Neuronal stem cell (in vitro differentiated cells): ENCODE measurements around the gene NCAPD2.
"Not testable (repeated sequence)": the region's sequence is repeated elsewhere in the genome, so short reads cannot be mapped to it uniquely, and the experiment has no call there.

Experiments used
- DNase-seq: peaks from one replicate; pipeline ENCODE4 v3.0.0-alpha.2; 2013; ENCODE audit warnings: low spot score
- H2AFZ ChIP-seq: one replicate; pipeline ENCODE4 v1.6.1; 2013; ENCODE audit warnings: mild to moderate bottlenecking, low read length, inconsistent platforms
- H2AK5ac ChIP-seq: 2 replicates; pipeline ENCODE4 v1.6.1; 2013; ENCODE audit warnings: low read depth, mild to moderate bottlenecking, inconsistent platforms, low read length, moderate library complexity, mixed read lengths
- H2BK120ac ChIP-seq: 2 replicates; pipeline ENCODE4 v1.6.1; 2013; ENCODE audit warnings: low read depth, mild to moderate bottlenecking, inconsistent platforms, low read length, moderate library complexity, mixed read lengths
- H2BK12ac ChIP-seq: one replicate; pipeline ENCODE4 v1.6.1; 2013; ENCODE audit warnings: low read length, inconsistent platforms
- H2BK15ac ChIP-seq: 2 replicates; pipeline ENCODE4 v1.6.1; 2013; ENCODE audit warnings: mild to moderate bottlenecking, low read length, inconsistent platforms, mixed read lengths
- H2BK5ac ChIP-seq: one replicate; pipeline ENCODE4 v1.6.1; 2013; ENCODE audit warnings: inconsistent platforms, mild to moderate bottlenecking, low read length, moderate library complexity
- H3K14ac ChIP-seq: one replicate; pipeline ENCODE4 v1.6.1; 2013; ENCODE audit warnings: low read length, inconsistent platforms
- H3K18ac ChIP-seq: 2 replicates; pipeline ENCODE4 v1.6.1; 2013; ENCODE audit warnings: low read length, inconsistent platforms
- H3K23ac ChIP-seq: 2 replicates; pipeline ENCODE4 v1.6.1; 2013; ENCODE audit warnings: low read depth, mild to moderate bottlenecking, mixed read lengths, low read length, inconsistent platforms; ENCODE audit not compliant: poor library complexity
- H3K27ac ChIP-seq: replicated peaks from 3 replicates; pipeline ENCODE4 v1.5.1; 2013; ENCODE audit warnings: low read length, inconsistent platforms
- H3K27me3 ChIP-seq, 3 experiments: 2 replicates each; pipeline ENCODE4 v1.6.1; 2013; ENCODE audit warnings: low read length in 3 of 3, mild to moderate bottlenecking in 2 of 3, inconsistent platforms in 1 of 3, low read depth in 1 of 3, mixed read lengths in 1 of 3, moderate library complexity in 1 of 3; ENCODE audit not compliant: control insufficient read depth in 3 of 3, insufficient read depth in 3 of 3
- H3K36me3 ChIP-seq, 2 donors: replicated peaks in 1 of 2; 2 replicates each; pipeline ENCODE4 v1.6.1; 2013; ENCODE audit warnings: low read length in 2 of 2; ENCODE audit not compliant: control insufficient read depth in 2 of 2, insufficient read depth in 2 of 2
- H3K4ac ChIP-seq: 2 replicates; pipeline ENCODE4 v1.6.1; 2013; ENCODE audit warnings: inconsistent platforms, mild to moderate bottlenecking, low read length, moderate library complexity
- H3K4me1 ChIP-seq, 2 donors: 1 replicate in 1 of 2; 2 replicates in 1 of 2; pipeline ENCODE4 v1.6.1; 2013; ENCODE audit warnings: low read length in 2 of 2, low read depth in 1 of 2; ENCODE audit not compliant: control insufficient read depth in 2 of 2, insufficient read depth in 1 of 2
- H3K4me2 ChIP-seq: one replicate; pipeline ENCODE4 v1.6.1; 2013; ENCODE audit warnings: mild to moderate bottlenecking, low read length, inconsistent platforms; ENCODE audit not compliant: insufficient read depth, poor library complexity, severe bottlenecking
- H3K4me3 ChIP-seq, 2 donors: 2 replicates each; pipeline ENCODE4 v1.5.1; 2013; ENCODE audit warnings: low read length in 2 of 2, mild to moderate bottlenecking in 2 of 2, inconsistent platforms in 1 of 2, moderate library complexity in 1 of 2
- H3K79me1 ChIP-seq: one replicate; pipeline ENCODE4 v1.6.1; 2013; ENCODE audit warnings: low read depth, mild to moderate bottlenecking, inconsistent platforms, low read length, moderate library complexity
- H3K9ac ChIP-seq: one replicate; pipeline ENCODE4 v1.6.1; 2013; ENCODE audit warnings: mild to moderate bottlenecking, low read depth, low read length, inconsistent platforms; ENCODE audit not compliant: poor library complexity
- H3K9me3 ChIP-seq, 2 donors: replicated peaks in 1 of 2; 2 replicates each; pipeline versions ENCODE3 to v1.6.1; 2013; ENCODE audit warnings: low read length in 2 of 2, mild to moderate bottlenecking in 2 of 2, inconsistent platforms in 1 of 2, low read depth in 1 of 2, mixed read lengths in 1 of 2, moderate library complexity in 1 of 2; ENCODE audit not compliant: control insufficient read depth in 2 of 2, insufficient read depth in 1 of 2
- H4K8ac ChIP-seq: one replicate; pipeline ENCODE4 v1.6.1; 2013; ENCODE audit warnings: low read depth, mild to moderate bottlenecking, inconsistent platforms, low read length, moderate library complexity
- H4K91ac ChIP-seq: one replicate; pipeline ENCODE4 v1.6.1; 2013; ENCODE audit warnings: low read length, low read depth, mild to moderate bottlenecking, inconsistent platforms; ENCODE audit not compliant: poor library complexity
- WGBS, 2 donors: extraction: QIAGEN DNeasy Blood & Tissue Kit; methylation state at CpG; one replicate each; pipeline ENCODE4 v1.1.7; 2013; ENCODE audit warnings: missing lambda C conversion rate in 2 of 2, mixed read lengths in 1 of 2; ENCODE audit not compliant: insufficient read length in 2 of 2, insufficient replicate concordance in 1 of 2; ENCODE audit errors: extremely low coverage in 2 of 2; 5-methylcytosine and 5-hydroxymethylcytosine counted together

NCAPD2 gene

DNA sequence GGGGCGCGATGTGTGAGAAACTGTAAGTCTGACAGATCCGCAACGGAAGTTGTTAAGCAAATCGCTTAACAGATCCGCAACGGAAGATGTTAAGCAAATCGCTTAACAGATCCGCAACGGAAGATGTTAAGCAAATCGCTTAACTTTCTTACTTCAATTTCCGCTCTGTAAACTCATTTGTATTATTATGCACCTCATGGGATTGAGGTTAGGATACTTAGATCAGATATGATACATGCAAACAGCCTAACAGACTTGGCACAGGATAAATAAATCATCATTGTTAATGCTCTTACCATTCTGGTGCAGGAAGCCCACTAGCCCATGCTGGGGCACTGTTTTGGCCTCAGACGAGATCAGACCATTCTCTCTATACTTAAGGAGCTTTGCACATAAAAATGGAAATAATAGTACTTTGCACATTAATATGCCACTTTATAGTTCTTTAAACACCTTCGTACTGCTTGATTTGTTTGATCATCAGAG lies 399 bp downstream of the NCAPD2 start:
- Histone ChIP-seq H3K18ac (no peak overlapping the region), H3K9me3 (no peaks in the 10 kb centered on the region), H3K4me1 (peaks cover 11 to 15% of the 10 kb centered on the region in 2 donors), H2AK5ac (no peak overlapping the region), H3K27ac (peak overlapping the region; percentile 87), H4K91ac (no peak overlapping the region), H2BK5ac (no peak overlapping the region), H3K4ac (no peak overlapping the region), H3K14ac (no peak overlapping the region), H3K79me1 (peaks cover 4% of the 10 kb centered on the region), H3K27me3 (no peaks in the 10 kb centered on the region), H4K8ac (no peak overlapping the region), H2BK12ac (no peak overlapping the region), H3K4me3 (peak overlapping the region; percentile 78 to 91), H2BK120ac (no peak overlapping the region), H3K23ac (no peak overlapping the region), H3K4me2 (peak overlapping the region; percentile 68), H2BK15ac (no peak overlapping the region), H2AFZ (peak overlapping the region; percentile 70), H3K9ac (no peak overlapping the region), H3K36me3 (peaks cover 20 to 63% of the 10 kb centered on the region in 2 donors)
- no CpG with 5 or more reads among the region's 14 CpGs for WGBS, 2 donors
- no peak for DNase-seq

DNA sequence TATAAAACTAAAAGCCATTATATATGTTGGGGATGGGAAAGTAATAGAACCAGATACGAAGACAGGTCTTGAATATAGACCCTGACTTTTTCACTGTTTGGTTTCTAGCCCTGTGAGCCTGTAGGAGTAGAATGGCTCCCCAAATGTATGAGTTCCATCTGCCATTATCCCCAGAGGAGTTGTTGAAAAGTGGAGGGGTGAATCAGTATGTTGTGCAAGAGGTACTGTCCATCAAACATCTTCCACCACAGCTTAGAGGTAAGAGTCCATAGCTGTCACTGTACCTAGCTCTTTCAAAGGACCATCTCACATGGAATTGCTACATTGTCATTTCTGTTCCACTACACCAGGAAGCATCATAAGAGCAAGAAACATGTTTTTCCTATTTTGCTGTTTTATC lies 1.1 kb downstream of the NCAPD2 start:
- Histone ChIP-seq H3K36me3 (peaks cover 23 to 70% of the 10 kb centered on the region in 2 donors), H3K27me3 (no peaks in the 10 kb centered on the region), H3K23ac (no peak overlapping the region), H3K4ac (no peak overlapping the region), H3K4me3 (peak overlapping the region; percentile 20 to 78), H3K14ac (no peak overlapping the region), H3K4me2 (peak overlapping the region; percentile 38), H4K8ac (no peak overlapping the region), H3K27ac (no peak overlapping the region), H2AK5ac (no peak overlapping the region), H3K4me1 (peaks cover 11 to 15% of the 10 kb centered on the region in 2 donors), H2BK5ac (no peak overlapping the region), H4K91ac (no peak overlapping the region), H2AFZ (no peak overlapping the region), H2BK120ac (no peak overlapping the region), H3K9ac (peak overlapping the region; percentile 1), H3K9me3 (no peaks in the 10 kb centered on the region), H3K18ac (no peak overlapping the region), H2BK15ac (no peak overlapping the region), H3K79me1 (peaks cover 4% of the 10 kb centered on the region), H2BK12ac (no peak overlapping the region)
- WGBS, 2 donors = no CpG with 5 or more reads among the region's 1 CpG
- no peak for DNase-seq

DNA sequence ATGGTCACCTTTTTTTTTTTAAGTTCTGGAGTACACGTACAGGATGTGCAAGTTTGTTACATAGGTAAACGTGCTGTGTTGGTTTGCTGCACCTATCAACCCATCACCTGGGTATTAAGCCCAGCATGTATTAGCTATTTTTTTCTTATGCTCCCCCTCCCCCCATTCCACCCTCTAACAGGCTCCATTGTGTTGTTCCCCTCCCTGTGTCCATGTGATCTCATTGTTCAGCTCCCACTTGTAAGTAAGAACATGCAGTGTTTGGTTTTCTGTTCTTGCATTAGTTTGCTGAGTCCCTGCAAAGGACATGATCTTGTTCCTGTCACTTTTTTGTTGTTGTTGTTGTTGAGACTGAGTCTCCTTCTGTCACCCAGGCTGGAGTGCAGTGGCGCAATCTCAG lies 3.4 kb downstream of the NCAPD2 start:
- not testable (repeated sequence) for H4K91ac ChIP-seq, H2AK5ac ChIP-seq, H2BK120ac ChIP-seq, H3K14ac ChIP-seq, DNase-seq, H3K4me3 ChIP-seq, H3K4ac ChIP-seq, H3K79me1 ChIP-seq, H2BK15ac ChIP-seq, H2BK5ac ChIP-seq, H3K23ac ChIP-seq, H4K8ac ChIP-seq, H3K27me3 ChIP-seq, H3K9me3 ChIP-seq, H2AFZ ChIP-seq, H3K18ac ChIP-seq, H3K27ac ChIP-seq, H3K9ac ChIP-seq, H2BK12ac ChIP-seq, H3K4me2 ChIP-seq
- H3K4me1 ChIP-seq = peaks cover 10 to 15% of the 10 kb centered on the region in 2 donors
- H3K36me3 ChIP-seq = peaks cover 23 to 77% of the 10 kb centered on the region in 2 donors
- no CpG with 5 or more reads among the region's 3 CpGs for WGBS, 2 donors

DNA sequence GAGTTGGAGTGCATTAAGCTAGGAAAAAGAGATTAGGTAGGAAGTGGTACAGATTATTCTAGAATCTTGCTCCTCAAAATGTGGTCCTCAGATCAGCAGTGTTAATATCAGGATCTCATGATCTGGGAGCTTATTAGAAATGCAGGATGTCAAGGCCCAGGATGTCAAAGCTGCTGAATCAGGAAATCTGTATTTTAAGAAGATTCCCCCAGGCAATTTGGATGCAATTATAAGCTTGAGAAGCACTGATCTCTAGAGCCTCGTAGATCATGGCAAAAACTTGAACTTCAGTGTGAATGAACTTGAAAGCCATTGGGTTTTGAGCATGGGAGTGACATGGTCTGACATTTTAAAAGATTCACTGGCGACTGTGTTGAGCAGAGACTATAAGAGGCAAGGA lies 6.6 kb downstream of the NCAPD2 start:
- Histone ChIP-seq H3K27me3 (no peaks in the 10 kb centered on the region), H3K18ac (no peak overlapping the region), H3K14ac (no peak overlapping the region), H3K4me1 (peaks cover 5 to 8% of the 10 kb centered on the region in 2 donors), H2BK5ac (no peak overlapping the region), H4K91ac (no peak overlapping the region), H3K4me2 (no peak overlapping the region), H2AK5ac (no peak overlapping the region), H3K79me1 (peaks cover 2% of the 10 kb centered on the region), H3K9ac (no peak overlapping the region), H2AFZ (no peak overlapping the region), H4K8ac (no peak overlapping the region), H3K4ac (no peak overlapping the region), H2BK120ac (no peak overlapping the region), H3K23ac (no peak overlapping the region), H3K9me3 (no peaks in the 10 kb centered on the region), H3K4me3 (no peak overlapping the region), H3K36me3 (peaks cover 23 to 97% of the 10 kb centered on the region in 2 donors), H2BK15ac (no peak overlapping the region), H2BK12ac (no peak overlapping the region), H3K27ac (no peak overlapping the region)
- DNase-seq = no peak
- no CpG with 5 or more reads among the region's 2 CpGs for WGBS, 2 donors
